ENCODE data around the gene FGFR3.

DNA sequence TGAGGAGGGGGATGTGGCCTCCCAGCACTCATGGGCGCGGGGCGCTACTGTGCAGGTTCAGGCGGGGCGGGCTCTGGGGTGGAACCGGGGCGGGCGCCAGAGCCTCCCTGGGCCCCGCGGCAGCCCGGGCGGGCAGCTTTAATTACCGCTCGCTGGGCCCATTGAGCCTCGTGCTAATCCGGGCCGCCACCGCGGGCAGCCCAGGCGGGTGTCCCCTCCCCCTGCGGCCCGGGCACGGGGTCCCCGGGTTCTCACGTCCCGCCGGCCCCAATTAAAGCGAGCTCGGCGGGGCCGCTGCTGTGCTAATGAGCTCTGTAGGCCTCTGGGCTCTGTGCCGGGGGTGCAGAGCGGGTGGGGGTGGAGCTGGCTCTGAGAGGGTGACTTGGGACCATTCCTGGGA, 22.8 kb upstream of the FGFR3 start:
- TF ChIP-seq, protein P1, sequence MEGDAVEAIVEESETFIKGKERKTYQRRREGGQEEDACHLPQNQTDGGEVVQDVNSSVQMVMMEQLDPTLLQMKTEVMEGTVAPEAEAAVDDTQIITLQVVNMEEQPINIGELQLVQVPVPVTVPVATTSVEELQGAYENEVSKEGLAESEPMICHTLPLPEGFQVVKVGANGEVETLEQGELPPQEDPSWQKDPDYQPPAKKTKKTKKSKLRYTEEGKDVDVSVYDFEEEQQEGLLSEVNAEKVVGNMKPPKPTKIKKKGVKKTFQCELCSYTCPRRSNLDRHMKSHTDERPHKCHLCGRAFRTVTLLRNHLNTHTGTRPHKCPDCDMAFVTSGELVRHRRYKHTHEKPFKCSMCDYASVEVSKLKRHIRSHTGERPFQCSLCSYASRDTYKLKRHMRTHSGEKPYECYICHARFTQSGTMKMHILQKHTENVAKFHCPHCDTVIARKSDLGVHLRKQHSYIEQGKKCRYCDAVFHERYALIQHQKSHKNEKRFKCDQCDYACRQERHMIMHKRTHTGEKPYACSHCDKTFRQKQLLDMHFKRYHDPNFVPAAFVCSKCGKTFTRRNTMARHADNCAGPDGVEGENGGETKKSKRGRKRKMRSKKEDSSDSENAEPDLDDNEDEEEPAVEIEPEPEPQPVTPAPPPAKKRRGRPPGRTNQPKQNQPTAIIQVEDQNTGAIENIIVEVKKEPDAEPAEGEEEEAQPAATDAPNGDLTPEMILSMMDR (IDR thresholded peaks at IDR 0.05; ENCODE audit: low read depth, low read length), result no peak
- no peak for TF ChIP-seq POLR2A (IDR thresholded peaks at IDR 0.05; ENCODE audit: extremely low read depth, insufficient read length)

Measured in NB4 (cell line).